ENCODE measurements around the gene ITGA2B. TPM values are rescaled to one million over a fixed set of nuclear protein-coding genes. Genes with fewer than 3 reads are reported as not detected.

ITGA2B gene
- total and polyA plus RNA-seq, 2 of the 13 experiments (the other 11 are each of a cell fraction or from before 2014, with no cell fraction given): 0.38 to 1.1 TPM

GRCh38 chr17:44354582-44355561 is 34.6 kb downstream of the ITGA2B start (continued):
- TF ChIP-seq, protein P1, sequence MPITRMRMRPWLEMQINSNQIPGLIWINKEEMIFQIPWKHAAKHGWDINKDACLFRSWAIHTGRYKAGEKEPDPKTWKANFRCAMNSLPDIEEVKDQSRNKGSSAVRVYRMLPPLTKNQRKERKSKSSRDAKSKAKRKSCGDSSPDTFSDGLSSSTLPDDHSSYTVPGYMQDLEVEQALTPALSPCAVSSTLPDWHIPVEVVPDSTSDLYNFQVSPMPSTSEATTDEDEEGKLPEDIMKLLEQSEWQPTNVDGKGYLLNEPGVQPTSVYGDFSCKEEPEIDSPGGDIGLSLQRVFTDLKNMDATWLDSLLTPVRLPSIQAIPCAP (CRISPR knock-in tag; IDR thresholded peaks at IDR 0.05; ENCODE audit: low read depth): no peak
- TF ChIP-seq ZNF124 (CRISPR knock-in tag; IDR thresholded peaks at IDR 0.05) (no peak), FOXA3 (CRISPR knock-in tag; IDR thresholded peaks at IDR 0.05) (0 out of 2 replicates have a peak, but pooled peaks have one; percentile 19), ZSCAN22 (CRISPR knock-in tag; IDR thresholded peaks at IDR 0.05) (no peak), PCBP2 (optimal IDR thresholded peaks at IDR 0.05; ENCODE audit: low read depth, low read length, poor library complexity, severe bottlenecking) (no peak), HMG20B (CRISPR knock-in tag; conservative IDR thresholded peaks at IDR 0.05) (no peak), SUZ12 (IDR thresholded peaks at IDR 0.05; ENCODE audit: low read depth, low read length) (no peak), PHB2 (IDR thresholded peaks at IDR 0.05; ENCODE audit: partially characterized antibody) (no peak), PHF21A (CRISPR knock-in tag; IDR thresholded peaks at IDR 0.05) (no peak), PRDM10 (CRISPR knock-in tag; IDR thresholded peaks at IDR 0.05; ENCODE audit: low read depth) (no peak), SMC3 (IDR thresholded peaks at IDR 0.05; ENCODE audit: low read length) (no peak), TAF1 (CRISPR knock-in tag; IDR thresholded peaks at IDR 0.05) (no peak; the same call in 1 of the 2 replicates), GTF2F1 (IDR thresholded peaks at IDR 0.05; ENCODE audit: low read length) (no peak), SMARCC2 (IDR thresholded peaks at IDR 0.05) (no peak), MATR3 (CRISPR knock-in tag; IDR thresholded peaks at IDR 0.05) (no peak), MIER3 (CRISPR knock-in tag; IDR thresholded peaks at IDR 0.05; ENCODE audit: borderline replicate concordance) (no peak), ZNF761 (CRISPR knock-in tag; conservative IDR thresholded peaks at IDR 0.05) (no peak), ZNF75D (CRISPR knock-in tag; IDR thresholded peaks at IDR 0.05; ENCODE audit: borderline replicate concordance) (no peak), TBX2 (CRISPR knock-in tag; IDR thresholded peaks at IDR 0.05; ENCODE audit: borderline replicate concordance) (peak; percentile 56), CHCHD3 (CRISPR knock-in tag; IDR thresholded peaks at IDR 0.05) (no peak), ZNF430 (CRISPR knock-in tag; IDR thresholded peaks at IDR 0.05) (no peak), REXO4 (CRISPR knock-in tag; IDR thresholded peaks at IDR 0.05; ENCODE audit: borderline replicate concordance) (no peak), ZNF777 (CRISPR knock-in tag; IDR thresholded peaks at IDR 0.05) (peak; percentile 94), ZBTB2 (CRISPR knock-in tag; IDR thresholded peaks at IDR 0.05; ENCODE audit: low read depth) (0 out of 2 replicates have a peak, but pooled peaks have one; percentile 38), TBL1XR1 (IDR thresholded peaks at IDR 0.05; ENCODE audit: borderline replicate concordance, low read length, partially characterized antibody) (no peak), ZNF572 (CRISPR knock-in tag; IDR thresholded peaks at IDR 0.05) (no peak)
